HCT116 (cell line): ENCODE results near the gene MCTP2. TPM values are rescaled to one million over a fixed set of nuclear protein-coding genes. Genes with fewer than 3 reads are reported as not detected.

Experiments
- ATAC-seq: fragments of 200-7000 bp; cut with Tn5 transposase; 2 replicates; pipeline ENCODE4 v1.9.1; 2020; ENCODE audit warnings: mild to moderate bottlenecking, moderate library complexity
- BruUV-seq: library from RNA; stranded (reverse); fragments of 400-500 nt; replicated peaks from 2 replicates; lab custom pipeline; 2021; lab: Mats Ljungman, UMichigan
- CTCF ChIA-PET: fragments of 300-600 bp; sonication (Branson Sonifier 250); formaldehyde crosslinking; loops from one replicate; lab custom pipeline; 2021; ENCODE audit warnings: antibody characterized with exemption; lab: Charles Lee
- POLR2A ChIA-PET: fragments of 300-600, 350-600 bp; sonication (Branson Sonifier 250); formaldehyde crosslinking; loops from one replicate; lab custom pipeline; 2021; ENCODE audit warnings: antibody characterized with exemption; lab: Charles Lee
- RAD21 ChIA-PET, 2 experiments: fragments of 300-600 bp; sonication (Branson Sonifier 250); formaldehyde crosslinking; loops; one replicate each; lab custom pipeline; 2023; ENCODE audit warnings: low total read pairs in 2 of 2; ENCODE audit not compliant: uncharacterized antibody in 2 of 2, unreplicated experiment in 2 of 2, low non-redundant PET in 1 of 2; lab: Charles Lee
- DNase-seq: peaks from one replicate; pipeline ENCODE4 v3.0.0-alpha.2; 2010; ENCODE audit warnings: low read depth, low spot score
- H2AFZ ChIP-seq: fragments of 200-600 bp; shearing (Covaris generic), sonication (generic); 2 replicates; pipeline ENCODE4 v1.6.1; 2017; ENCODE audit warnings: low read depth, mixed run types, mixed read lengths, antibody characterized with exemption, low read length; ENCODE audit not compliant: poor library complexity, severe bottlenecking
- H3K27ac ChIP-seq: 2 replicates; pipeline ENCODE4 v1.5.1; 2012; ENCODE audit warnings: low read depth, low read length
- H3K27me3 ChIP-seq: fragments of 200-600 bp; sonication (generic); 2 replicates; pipeline ENCODE4 v1.6.1; 2016; ENCODE audit warnings: mixed run types, low read length, mixed read lengths; ENCODE audit not compliant: insufficient read depth
- H3K36me3 ChIP-seq, 2 experiments: fragments of 200-500 bp in 1 of 2; fragments of 200-600 bp in 1 of 2; sonication (Bioruptor generic) in 1 of 2; sonication (generic) in 1 of 2; 2 replicates each; pipeline versions ENCODE4 v1.5.1 to v1.6.1; 2014 to 2016; ENCODE audit warnings: low read length in 2 of 2, inconsistent platforms in 1 of 2, mixed read lengths in 1 of 2, mixed run types in 1 of 2; ENCODE audit not compliant: insufficient read depth in 2 of 2, control insufficient read depth in 1 of 2
- H3K4me1 ChIP-seq, 2 experiments: fragments of 200-600 bp in 1 of 2; sonication (generic) in 1 of 2; 2 replicates each; pipeline versions ENCODE4 v1.5.1 to v1.6.1; 2012 to 2017; ENCODE audit warnings: low read length in 2 of 2, inconsistent platforms in 1 of 2, mild to moderate bottlenecking in 1 of 2, mixed read lengths in 1 of 2, mixed run types in 1 of 2, moderate library complexity in 1 of 2; ENCODE audit not compliant: insufficient read depth in 2 of 2, control insufficient read depth in 1 of 2
- H3K4me2 ChIP-seq: fragments of 200-600 bp; sonication (generic); 2 replicates; pipeline ENCODE4 v1.6.1; 2017; ENCODE audit warnings: mixed run types, low read length, mixed read lengths
- H3K4me3 ChIP-seq, 2 experiments: fragments of 200-600 bp in 1 of 2; sonication (generic) in 1 of 2; replicated peaks in 1 of 2; 2 replicates each; pipeline ENCODE4 v1.5.1; 2011 to 2016; ENCODE audit warnings: low read length in 2 of 2, control low read depth in 1 of 2, low read depth in 1 of 2, mild to moderate bottlenecking in 1 of 2, mixed read lengths in 1 of 2, mixed run types in 1 of 2
- H3K79me2 ChIP-seq: fragments of 200-600 bp; sonication (generic); 2 replicates; pipeline ENCODE4 v1.6.1; 2017; ENCODE audit warnings: mild to moderate bottlenecking, mixed run types, low read length, moderate library complexity, mixed read lengths; ENCODE audit not compliant: insufficient read depth
- H3K9ac ChIP-seq: fragments of 200-600 bp; sonication (generic); 2 replicates; pipeline ENCODE4 v1.6.1; 2016; ENCODE audit warnings: low read length, mixed read lengths
- H3K9me2 ChIP-seq: fragments of 200-600 bp; sonication (generic), shearing (Covaris generic); 2 replicates; pipeline ENCODE4 v1.6.1; 2017; ENCODE audit warnings: mixed run types, mild to moderate bottlenecking, moderate library complexity; ENCODE audit not compliant: insufficient read depth
- H3K9me3 ChIP-seq, 2 experiments: fragments of 200-500 bp in 1 of 2; fragments of 200-600 bp in 1 of 2; sonication (Bioruptor generic) in 1 of 2; sonication (generic) in 1 of 2; 2 replicates each; pipeline ENCODE4 v1.6.1; 2014 to 2017; ENCODE audit warnings: low read length in 2 of 2, mixed read lengths in 2 of 2, inconsistent platforms in 1 of 2, low read depth in 1 of 2, mild to moderate bottlenecking in 1 of 2, mixed run types in 1 of 2, moderate library complexity in 1 of 2; ENCODE audit not compliant: control insufficient read depth in 1 of 2, insufficient read depth in 1 of 2
- H4K20me1 ChIP-seq: fragments of 200-600 bp; sonication (generic), shearing (Covaris generic); 2 replicates; pipeline ENCODE4 v1.6.1; 2017; ENCODE audit warnings: mixed run types, mild to moderate bottlenecking, moderate library complexity; ENCODE audit not compliant: insufficient read depth
- ATF3 ChIP-seq: IDR thresholded peaks from 2 replicates; pipeline ENCODE4 v1.6.1; 2012
- CEBPB ChIP-seq: IDR thresholded peaks from 2 replicates; pipeline ENCODE4 v1.6.1; 2012; ENCODE audit warnings: low read depth
- CTCF ChIP-seq, 3 experiments: fragments of 200-600 bp in 1 of 3; sonication (generic) in 1 of 3; IDR thresholded peaks in 2 of 3; conservative IDR thresholded peaks in 1 of 3; 2 replicates each; pipeline ENCODE4 v1.5.1; 2012 to 2017; ENCODE audit warnings: low read depth in 2 of 3, low read length in 2 of 3, antibody characterized with exemption in 1 of 3, borderline replicate concordance in 1 of 3, control low read depth in 1 of 3, mild to moderate bottlenecking in 1 of 3, mixed read lengths in 1 of 3, mixed run types in 1 of 3, moderate library complexity in 1 of 3; ENCODE audit not compliant: insufficient read depth in 1 of 3
- EGR1 ChIP-seq: IDR thresholded peaks from 2 replicates; pipeline ENCODE4 v1.6.1; 2012; ENCODE audit warnings: low read depth
- ELF1 ChIP-seq: IDR thresholded peaks from 2 replicates; pipeline ENCODE4 v1.6.1; 2012; ENCODE audit warnings: low read depth, borderline replicate concordance
- EZH2 ChIP-seq: fragments of 200-600 bp; sonication (generic); IDR thresholded peaks from 2 replicates; pipeline ENCODE4 v1.6.1; 2017; ENCODE audit warnings: antibody characterized with exemption, mixed run types
- MAX ChIP-seq: IDR thresholded peaks from 2 replicates; pipeline ENCODE4 v1.6.1; 2012
- REST ChIP-seq: IDR thresholded peaks from 2 replicates; pipeline ENCODE4 v1.6.1; 2012; ENCODE audit warnings: low read depth
- SP1 ChIP-seq: IDR thresholded peaks from 2 replicates; pipeline ENCODE4 v1.6.1; 2012; ENCODE audit warnings: low read depth
- ZBTB33 ChIP-seq: IDR thresholded peaks from 2 replicates; pipeline ENCODE4 v1.6.1; 2011; ENCODE audit warnings: mild to moderate bottlenecking, low read length, moderate library complexity; ENCODE audit not compliant: insufficient replicate concordance; ENCODE audit errors: extremely low read depth
- ZFX ChIP-seq: fragments of 450-650 bp; IDR thresholded peaks from 2 replicates; pipeline ENCODE4 v1.6.1; 2017
- ZNF274 ChIP-seq: fragments of 200-500 bp; sonication (Bioruptor generic); IDR thresholded peaks from 2 replicates; pipeline ENCODE4 v1.6.1; 2014; ENCODE audit warnings: mild to moderate bottlenecking, low read depth, low read length, inconsistent platforms
- intact Hi-C: fragments of 100-400 bp; cut with micrococcal nuclease; formaldehyde crosslinking; loops from 2 replicates; pipeline ENCODE4 v1.10.0; 2022
- total RNA-seq: library from RNA; stranded (reverse); gene quantifications from one replicate; pipeline ENCODE4 v1.2.1, GENCODE V29; 2021; ENCODE audit not compliant: unreplicated experiment

MCTP2 gene
- total RNA-seq, 1 experiment from 2014 or later = 12.9 TPM

- Histone ChIP-seq H4K20me1 (no peaks in the 10 kb centered on the region), H3K9ac (no peak overlapping the region), H3K4me3 (no peak overlapping the region), H3K36me3 (no peaks in the 10 kb centered on the region), H3K4me2 (no peak overlapping the region), H3K27me3 (no peaks in the 10 kb centered on the region), H3K9me3 (no peaks in the 10 kb centered on the region), H3K27ac (no peak overlapping the region), H3K4me1 (peaks cover 3 to 27% of the 10 kb centered on the region in 2 experiments; a peak in 3 of 4 replicates), H2AFZ (no peak overlapping the region), H3K79me2 (peaks cover 28% of the 10 kb centered on the region), H3K9me2 (no peaks in the 10 kb centered on the region)
- DNase-seq (no peak), ATAC-seq (no peak)
- BruUV-seq = no TSS peak
- ChIA-PET POLR2A (no interaction called here), RAD21 (no interaction called here), CTCF (no interaction called here)
- TF ChIP-seq CTCF (IDR thresholded peaks at IDR 0.05 in 2 of 3, conservative IDR thresholded peaks at IDR 0.05 in 1 of 3; ENCODE audit: borderline replicate concordance in 1 of 3, insufficient read depth in 1 of 3, low read depth in 2 of 3, low read length in 2 of 3) (no peak), ZBTB33 (no peak), ATF3 (no peak), EGR1 (no peak), ZNF274 (no peak), MAX (no peak), ELF1 (no peak), SP1 (no peak), REST (no peak), EZH2 (no peak), ZFX (no peak), CEBPB (no peak)
- intact Hi-C loops = no loop called here
Measured at GRCh38 chr15:94234300-94234699, 2.9 kb downstream of the MCTP2 start.
